Right forelimb (tissue), 1 donor: ENCODE measurements around the gene ITGB5.
"Not testable (repeated sequence)": the region's sequence is repeated elsewhere in the genome, so short reads cannot be mapped to it uniquely, and the experiment has no call there.

Source experiments
- DNase-seq: peaks from one replicate; pipeline ENCODE4 v3.0.0-alpha.2; 2018

ITGB5 gene

GRCh38 chr3:124782377-124782712, 104.8 kb downstream of the ITGB5 start:
- not testable (repeated sequence) for DNase-seq

DNA sequence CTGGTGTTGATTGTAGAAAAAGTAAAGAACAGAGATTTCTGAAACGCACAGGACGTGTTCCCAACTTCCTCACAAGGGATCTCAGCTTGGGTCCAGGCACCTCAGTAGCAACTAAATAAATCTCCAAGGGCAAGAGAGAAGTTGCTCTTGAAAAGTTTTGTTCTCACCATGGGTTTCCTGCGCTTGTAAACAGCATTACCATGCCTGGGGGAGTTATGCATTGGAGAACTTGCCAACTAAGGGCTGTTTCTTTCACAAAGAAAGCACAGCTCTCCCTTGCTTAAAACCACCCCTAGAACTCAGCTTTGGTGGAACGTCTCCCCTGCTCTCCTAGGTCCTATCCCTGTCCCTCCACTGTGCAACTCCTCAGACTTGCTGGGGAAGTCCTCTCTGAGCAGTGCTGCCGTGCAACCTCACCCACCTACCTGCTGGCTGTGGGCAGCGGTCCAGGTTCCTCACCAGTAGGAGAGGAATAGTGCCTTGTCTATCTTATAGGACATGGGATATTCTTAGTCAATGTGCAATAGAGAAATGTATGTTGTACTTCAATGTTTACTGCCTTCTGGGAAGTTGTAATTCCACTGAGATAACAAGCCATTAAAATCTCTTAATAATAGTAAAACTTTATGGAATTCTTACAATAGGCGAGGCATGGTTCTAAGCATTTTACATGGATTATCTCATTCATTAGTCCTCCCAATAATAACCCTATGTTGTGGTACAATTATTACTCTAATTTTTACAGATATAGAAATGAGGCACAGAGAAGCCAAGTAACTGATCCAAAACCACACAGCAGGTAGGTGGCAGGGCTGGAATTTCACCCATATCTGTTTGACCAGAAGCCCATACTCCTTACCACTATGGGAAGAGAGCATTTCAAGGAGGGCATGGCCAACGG, 105.4 kb downstream of the ITGB5 start:
- DNase-seq, result no peak

- DNase-seq, result peak; percentile 81
Measured at GRCh38 chr3:124780761-124781475, 106.2 kb downstream of the ITGB5 start.

- DNase-seq, result peak; percentile 90
Measured at GRCh38 chr3:124780356-124780755, 106.8 kb downstream of the ITGB5 start.

- DNase-seq, result no peak
Measured at GRCh38 chr3:124779751-124780191, 107.4 kb downstream of the ITGB5 start.

GRCh38 chr3:124779116-124779515, 108.0 kb downstream of the ITGB5 start:
- DNase-seq, result no peak

GRCh38 chr3:124777762-124778470, 109.2 kb downstream of the ITGB5 start:
- no peak for DNase-seq

GRCh38 chr3:124776856-124777255, 110.3 kb downstream of the ITGB5 start:
- no peak for DNase-seq

DNA sequence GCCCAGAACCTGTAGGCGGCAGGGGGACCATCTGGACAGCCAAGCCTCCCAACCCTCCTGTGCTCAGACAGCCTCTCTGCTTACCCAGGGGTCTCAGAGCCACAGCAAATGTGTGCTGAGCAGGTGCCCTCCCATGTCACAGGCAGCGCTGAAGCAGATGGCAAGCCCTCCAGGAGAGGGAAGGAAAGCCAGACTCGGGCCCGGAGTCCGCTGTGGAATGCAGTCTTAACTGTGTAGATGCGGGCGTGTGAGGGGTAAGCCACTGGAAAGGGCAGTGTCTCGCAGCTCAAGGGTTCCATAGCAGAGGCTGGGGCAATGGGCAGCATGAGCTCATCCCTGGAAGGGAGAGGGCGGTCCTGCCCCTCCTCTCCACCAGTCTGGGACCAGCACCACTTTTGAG, 111.3 kb downstream of the ITGB5 start:
- DNase-seq, result no peak

DNA sequence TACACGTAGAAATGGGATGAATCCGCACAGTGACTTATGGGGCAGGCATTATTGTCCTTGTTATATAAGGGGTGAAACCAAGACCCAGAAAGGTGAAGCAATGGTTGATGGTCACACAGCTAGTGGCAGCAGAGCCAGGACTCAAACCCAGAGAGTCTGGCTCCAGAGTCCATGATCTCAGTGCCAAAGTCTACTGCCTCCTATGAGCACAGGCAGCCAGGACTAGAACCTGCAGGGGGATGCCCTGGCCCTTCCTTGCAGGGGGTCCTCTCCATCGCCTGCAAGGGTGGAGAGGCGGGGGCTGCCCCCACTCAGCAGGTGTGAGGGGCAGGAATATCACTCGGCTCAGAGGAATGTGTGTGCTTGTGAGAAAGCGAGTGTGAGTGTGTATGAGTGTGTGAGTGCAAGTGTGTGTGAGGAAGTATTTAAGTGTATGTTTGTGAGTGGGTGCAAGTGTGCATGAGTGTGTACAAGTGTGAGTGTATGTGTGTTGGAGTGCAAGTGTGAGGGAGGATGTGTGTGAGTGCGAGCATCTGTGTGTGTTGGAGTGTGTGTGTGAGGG, 112.2 kb downstream of the ITGB5 start:
- DNase-seq, result no peak

GRCh38 chr3:124774327-124774718, 112.8 kb downstream of the ITGB5 start:
- DNase-seq, result no peak

DNA sequence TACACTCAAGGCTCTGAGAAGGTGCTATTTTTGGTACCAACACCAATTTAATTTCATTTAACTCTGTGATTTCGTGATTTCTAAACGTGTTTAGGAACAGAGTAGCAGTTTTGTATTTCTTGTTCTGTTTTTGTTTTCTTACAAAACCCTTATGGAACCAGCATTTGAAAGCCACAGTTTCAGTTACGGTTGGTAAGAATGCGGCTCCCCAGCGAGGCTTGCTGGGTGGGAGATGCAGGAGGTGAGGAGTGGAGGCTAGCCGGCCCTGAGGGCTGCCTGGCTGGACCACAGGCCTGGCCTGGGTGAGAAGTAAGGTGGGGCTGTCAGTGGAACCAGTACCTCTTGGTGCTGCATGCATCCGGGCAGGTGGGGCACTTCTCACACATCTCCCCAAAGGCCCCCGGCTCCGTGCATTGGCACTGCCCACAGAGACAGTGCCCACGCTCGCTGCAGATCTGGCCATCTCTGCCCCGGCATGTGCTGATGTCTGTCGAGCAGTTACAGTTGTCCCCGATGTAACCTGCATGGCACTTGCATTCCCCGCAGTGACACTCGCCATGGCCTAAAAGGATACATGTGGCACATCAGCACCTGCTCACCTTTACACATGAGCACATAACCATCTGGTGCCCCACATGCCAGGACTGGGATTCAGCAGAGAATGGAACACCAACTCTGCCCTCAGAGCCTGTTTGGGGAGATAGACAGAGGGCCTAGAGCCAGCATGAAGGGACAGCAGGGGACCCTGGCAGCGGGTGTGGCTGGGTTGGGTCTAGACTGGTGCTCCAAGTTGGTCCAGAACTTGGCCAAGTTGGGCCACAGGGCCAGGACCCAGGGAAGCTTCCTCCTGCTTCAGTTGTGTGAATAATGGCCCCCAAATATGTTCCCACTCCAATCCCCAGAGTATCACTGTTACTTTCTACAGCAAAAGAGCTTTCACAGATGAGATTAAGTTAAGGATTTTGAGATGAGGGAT, 113.5 kb downstream of the ITGB5 start:
- no peak for DNase-seq

- DNase-seq, result peak; percentile 73
Measured at GRCh38 chr3:124772081-124772831, 114.9 kb downstream of the ITGB5 start.

DNA sequence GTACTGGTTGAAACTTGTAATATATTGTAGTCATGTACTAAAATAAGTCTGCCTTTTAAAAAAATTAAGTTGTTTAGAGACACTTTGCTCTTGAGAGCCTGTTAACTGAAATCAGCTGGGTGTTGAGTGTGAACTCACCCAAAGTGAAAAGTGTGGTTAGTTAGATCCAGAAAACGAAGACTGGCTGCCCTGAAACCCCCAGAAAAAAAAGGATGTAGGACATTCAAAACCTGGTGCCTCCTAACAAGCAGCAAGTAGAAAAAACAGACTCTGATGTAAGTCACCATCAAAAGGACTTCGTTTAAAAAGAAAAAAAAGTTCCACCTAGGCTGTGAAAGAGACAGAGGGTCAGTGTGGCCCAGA, 116.1 kb downstream of the ITGB5 start:
- no peak for DNase-seq

DNA sequence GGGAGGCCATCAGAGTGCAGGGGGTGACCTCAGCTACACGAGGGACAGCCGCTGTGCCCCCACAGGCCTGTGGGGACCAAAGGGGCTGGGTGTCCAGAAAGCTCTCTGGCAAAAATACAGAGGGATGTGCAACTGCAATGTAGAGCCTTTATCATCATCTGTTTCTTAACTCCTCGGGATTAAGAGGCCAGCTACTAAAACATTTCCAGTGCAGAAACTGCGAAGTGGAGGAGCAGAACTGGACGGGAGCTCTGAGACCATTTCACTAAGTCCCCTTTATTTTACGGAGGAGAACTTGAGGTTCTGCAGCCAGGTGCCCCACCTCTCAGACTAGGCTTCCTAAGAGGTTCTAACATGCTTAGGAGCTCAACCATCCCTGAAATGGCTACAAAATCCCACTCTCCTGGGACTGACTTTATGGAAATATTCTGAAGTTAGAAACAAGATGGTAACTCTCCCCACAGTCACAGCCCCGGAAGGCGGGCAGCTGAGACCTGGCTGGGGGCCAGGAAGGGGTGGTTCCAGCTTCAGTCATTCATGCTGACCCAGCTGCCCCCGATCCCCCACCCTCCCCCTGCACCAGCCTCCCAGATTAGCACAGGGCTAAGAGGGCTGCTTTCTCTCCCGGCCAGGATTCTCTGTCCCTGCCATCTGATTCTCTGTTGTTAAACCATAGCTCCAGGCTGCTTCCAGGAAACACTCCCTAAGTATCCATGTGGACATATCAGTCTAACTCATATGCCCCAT, 116.7 kb downstream of the ITGB5 start:
- DNase-seq, result peak; percentile 76

GRCh38 chr3:124769462-124769861, 117.7 kb downstream of the ITGB5 start:
- no peak for DNase-seq

DNA sequence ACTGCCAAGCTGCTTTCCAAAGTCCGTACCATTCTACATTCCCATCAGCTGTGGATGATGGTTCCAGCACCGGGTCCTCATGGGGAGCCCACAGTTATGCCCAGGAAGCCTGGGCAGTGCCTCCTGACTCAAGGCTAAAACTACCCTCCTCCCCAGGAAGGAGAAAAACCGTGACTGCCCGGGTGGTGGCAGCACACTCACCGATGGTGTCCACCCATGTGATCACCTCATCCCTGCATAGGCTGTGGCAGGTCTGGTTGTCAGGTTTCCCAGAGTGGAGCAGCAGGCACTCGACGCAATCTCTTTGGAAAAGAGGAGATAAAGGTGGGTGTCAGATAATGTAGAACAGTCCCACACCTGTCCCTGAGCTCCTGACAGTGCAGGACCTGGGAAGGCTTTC, 118.4 kb downstream of the ITGB5 start:
- no peak for DNase-seq

DNA sequence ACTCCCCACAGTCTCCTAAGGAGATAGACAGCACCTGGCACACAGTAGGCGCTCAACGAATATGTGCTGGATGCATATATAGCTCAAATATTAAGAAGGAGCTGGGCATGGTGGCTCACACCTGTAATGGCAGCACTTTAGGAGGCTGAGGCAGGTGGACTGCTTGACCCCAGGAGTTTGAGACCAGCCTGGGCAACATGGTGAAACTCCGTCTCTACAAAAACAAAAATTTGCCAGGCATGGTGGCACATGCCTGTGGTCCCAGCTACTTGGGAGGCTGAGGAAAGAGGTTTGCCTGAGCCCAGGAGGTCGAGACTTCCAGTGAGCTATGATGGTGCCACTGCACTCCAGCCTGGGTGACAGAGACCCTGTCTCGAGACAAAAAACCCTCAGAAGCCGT, 119.5 kb downstream of the ITGB5 start:
- DNase-seq, result no peak

DNA sequence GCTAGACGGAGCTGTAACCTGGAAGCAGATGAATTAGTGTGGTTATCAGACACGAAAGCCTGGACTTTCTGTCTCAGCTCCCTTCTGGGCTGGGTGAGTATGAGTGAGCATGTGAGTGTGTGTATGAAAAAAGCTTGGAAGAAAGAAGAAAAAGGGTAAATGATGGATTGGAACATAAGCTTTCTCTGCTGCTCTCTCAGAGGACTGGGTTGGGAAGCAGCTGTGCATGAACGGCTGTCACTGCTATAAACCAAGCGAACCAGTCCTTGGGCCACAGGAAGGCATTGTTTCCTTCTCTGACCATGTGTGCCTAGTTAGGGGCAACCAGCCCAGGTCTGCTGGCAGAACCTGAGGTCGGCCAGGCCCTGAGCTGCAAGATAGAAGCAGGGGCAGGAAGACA, 119.9 kb downstream of the ITGB5 start:
- DNase-seq, result no peak
